NCI-H526 treated with DMSO at 0.1 percent for 48 hours (cell line): Measurements from ENCODE around the gene HOXD8.

Source experiments
- DNase-seq: peaks from one replicate; lab custom pipeline; 2025; lab: John Stamatoyannopoulos, UW

The HOXD8 gene

GRCh38 chr2:176159663-176160250 lies 30.3 kb downstream of the HOXD8 start:
- DNase-seq: peak; percentile 32

DNA sequence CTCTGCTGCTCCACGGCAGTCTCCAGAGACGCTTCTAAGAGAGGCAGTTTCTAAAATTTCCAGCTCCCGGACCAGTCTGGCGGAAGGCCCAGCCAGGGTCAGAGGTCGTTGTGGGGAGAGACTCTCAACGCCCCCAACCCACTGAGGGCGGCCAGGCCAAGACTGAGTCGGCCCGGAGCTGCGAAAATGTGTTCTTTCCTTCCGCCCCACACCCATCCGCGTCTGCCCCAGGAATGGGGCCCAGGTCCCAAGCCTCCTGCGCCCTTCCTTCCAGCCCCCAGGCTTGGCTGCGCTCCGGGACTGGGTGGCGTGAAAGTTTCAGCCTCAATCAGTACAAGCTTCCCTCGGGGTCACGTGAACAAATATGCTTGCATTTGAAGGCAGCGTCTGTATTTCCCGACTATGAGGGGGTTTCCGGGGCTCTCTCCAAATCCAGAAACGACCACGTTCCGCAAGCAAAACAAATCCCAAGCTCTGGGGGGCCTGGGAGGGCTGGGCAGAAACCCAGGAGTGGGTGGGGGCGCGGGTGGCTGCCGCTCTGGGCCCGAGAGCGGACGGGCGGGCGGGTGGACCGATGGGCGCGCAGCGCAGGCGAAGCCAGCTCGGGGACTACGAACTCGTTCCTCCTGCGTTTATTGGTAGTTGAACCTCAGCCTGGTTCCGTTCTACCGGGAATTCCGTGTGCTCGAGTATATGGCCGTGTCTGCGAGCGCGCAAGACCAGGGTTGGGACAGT lies 30.9 kb downstream of the HOXD8 start:
- peak; percentile 24 for DNase-seq

- DNase-seq: no peak
These were observed 31.7 kb downstream of the HOXD8 start for GRCh38 chr2:176160986-176161824.

DNA sequence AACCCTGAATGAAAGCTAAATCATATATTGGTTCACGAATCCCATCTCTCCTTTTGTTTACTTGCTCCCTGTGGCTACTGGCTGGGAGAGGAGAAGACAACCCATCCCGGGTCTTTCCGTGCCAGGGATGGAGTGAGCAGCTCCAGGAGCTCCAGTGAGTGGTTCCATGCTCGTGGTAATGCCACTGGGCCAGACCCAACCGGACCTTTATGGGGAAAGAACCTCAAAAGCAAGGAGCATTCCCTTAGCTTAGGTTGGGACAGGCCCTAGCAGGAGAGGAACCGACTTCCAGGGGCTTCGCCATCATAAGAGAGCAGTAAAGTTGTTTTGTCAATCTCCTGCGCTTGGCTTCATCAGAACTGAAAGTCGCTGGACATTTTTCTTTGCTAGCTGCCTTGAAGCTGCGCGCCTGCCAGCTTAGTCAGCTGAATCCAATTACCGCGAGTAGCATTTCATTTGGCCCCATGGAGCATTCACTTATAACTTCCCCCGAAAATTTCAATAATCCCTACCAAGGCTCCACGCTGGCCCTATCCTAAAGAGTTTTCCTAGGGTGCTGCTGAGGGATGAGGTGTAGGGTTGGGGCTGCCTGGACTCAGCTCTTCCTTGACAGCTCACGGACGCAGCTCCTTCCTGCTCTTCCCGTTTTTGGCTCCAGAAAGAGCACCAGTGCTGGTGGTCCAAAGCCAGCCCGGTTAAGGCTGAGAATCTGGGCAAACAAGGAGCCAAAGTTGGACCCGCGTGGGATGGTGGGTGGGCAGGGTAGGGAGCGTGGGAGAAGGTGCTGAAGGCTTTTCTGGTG lies 32.5 kb downstream of the HOXD8 start:
- no peak for DNase-seq

DNA sequence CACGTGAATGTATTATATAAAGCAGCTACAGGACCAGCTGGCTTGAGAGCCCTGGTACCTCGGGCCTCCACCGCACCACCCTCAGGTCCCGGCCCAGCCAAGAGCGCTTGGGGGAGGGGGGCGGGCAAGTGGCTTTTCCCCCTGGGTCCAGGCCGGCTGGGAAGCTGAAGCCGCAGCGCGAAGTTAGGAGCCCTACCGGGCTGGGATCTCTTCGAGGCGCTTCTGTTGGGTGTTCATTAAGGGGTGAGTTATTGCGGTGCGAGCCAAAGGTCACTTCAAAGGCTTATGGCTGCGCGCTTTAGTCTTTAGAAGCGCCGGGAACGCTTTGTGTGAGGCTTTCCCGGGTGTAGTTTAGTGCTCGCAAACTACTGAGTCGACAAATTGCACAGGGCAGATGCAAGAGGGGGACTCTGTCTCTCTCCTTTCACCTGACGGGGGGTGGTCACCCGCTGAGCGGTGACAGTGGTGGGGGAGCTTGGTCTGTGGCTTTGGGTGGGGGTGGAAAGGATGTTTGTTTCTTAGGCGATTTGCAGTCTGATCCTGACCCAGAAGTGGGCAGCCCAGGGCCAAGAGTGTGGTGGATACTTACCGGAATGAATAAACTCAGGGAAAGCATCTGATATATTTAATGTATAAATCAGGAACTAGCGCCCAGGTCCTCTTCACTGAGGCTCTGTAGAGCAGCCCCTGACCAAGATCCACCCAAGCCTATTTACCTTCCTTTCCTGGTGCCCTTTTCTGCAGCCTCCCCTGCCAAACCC lies 33.6 kb downstream of the HOXD8 start:
- DNase-seq: no peak

DNA sequence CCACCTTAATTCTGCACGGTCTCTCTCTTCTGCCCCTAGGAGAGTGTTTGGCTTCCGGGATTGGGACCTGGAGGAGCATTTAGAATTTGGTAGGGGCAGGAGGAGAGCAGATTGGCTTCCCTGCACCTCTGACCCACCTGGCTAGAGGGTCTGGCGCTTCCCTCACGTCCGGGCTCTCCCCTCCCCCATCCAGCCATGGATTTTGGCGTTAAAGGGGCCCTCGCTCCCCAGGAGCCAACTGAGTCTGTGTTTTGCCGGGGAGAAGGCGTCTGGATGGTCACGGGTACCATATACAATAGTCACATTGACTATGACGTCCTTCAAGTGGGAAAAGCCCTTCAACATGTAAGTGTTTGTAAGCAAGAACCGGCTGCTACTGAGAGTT lies 34.2 kb downstream of the HOXD8 start:
- DNase-seq: no peak

DNA sequence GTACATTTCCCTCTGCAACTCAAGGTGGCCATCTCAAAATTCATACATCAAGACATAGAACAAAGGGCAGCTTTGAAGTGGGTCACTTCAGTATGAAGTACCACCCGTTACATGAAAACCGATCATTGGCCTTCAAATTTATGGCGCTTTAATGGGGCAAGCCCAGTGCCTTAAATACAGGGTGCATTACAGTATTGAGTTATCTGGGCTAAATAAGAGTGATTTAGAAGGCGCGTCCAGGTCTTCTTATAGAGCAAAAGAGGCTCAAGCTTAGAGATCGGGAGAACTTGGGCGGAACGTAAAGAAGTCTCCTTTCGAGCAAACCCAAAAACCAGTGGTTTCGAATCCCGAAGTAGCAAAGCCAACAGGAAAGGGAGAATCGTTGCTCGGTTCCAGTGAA lies 34.7 kb downstream of the HOXD8 start:
- DNase-seq: no peak

- DNase-seq: no peak
These were observed 35.3 kb downstream of the HOXD8 start for GRCh38 chr2:176164611-176165369.

GRCh38 chr2:176165370-176166050 lies 36.0 kb downstream of the HOXD8 start:
- DNase-seq: no peak

- no peak for DNase-seq
These were observed 36.8 kb downstream of the HOXD8 start for GRCh38 chr2:176166272-176166671.

- DNase-seq: no peak
These were observed 37.9 kb downstream of the HOXD8 start for GRCh38 chr2:176167398-176167797.

DNA sequence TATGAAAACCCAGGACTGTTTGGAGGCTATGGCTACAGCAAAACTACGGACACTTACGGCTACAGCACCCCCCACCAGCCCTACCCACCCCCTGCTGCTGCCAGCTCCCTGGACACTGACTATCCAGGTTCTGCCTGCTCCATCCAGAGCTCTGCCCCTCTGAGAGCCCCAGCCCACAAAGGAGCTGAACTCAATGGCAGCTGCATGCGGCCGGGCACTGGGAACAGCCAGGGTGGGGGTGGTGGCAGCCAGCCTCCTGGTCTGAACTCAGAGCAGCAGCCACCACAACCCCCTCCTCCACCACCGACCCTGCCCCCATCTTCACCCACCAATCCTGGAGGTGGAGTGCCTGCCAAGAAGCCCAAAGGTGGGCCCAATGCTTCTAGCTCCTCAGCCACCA lies 39.7 kb downstream of the HOXD8 start:
- no peak for DNase-seq

DNA sequence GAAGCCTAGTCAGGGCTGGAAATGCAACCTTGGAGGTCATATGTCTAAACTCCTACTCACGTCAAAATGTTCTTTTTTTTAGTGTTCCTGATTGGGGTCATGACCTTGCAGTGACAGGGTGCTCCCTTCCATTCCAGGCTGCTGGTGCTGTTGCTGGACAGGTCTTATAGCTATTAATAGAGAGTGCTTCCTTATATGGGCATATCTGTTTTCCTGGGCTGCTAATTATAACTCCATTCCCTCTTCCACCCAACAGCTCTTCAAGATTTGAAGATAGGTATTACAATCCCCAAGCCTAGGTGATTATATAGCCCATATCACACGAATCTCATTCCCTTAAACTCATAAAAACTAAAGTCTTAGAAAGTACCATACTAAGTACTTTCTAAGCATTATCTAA lies 40.2 kb downstream of the HOXD8 start:
- no peak for DNase-seq

- DNase-seq: no peak
These were observed 41.2 kb downstream of the HOXD8 start for GRCh38 chr2:176170602-176171305.

- no peak for DNase-seq
These were observed 42.0 kb downstream of the HOXD8 start for GRCh38 chr2:176171351-176172006.

DNA sequence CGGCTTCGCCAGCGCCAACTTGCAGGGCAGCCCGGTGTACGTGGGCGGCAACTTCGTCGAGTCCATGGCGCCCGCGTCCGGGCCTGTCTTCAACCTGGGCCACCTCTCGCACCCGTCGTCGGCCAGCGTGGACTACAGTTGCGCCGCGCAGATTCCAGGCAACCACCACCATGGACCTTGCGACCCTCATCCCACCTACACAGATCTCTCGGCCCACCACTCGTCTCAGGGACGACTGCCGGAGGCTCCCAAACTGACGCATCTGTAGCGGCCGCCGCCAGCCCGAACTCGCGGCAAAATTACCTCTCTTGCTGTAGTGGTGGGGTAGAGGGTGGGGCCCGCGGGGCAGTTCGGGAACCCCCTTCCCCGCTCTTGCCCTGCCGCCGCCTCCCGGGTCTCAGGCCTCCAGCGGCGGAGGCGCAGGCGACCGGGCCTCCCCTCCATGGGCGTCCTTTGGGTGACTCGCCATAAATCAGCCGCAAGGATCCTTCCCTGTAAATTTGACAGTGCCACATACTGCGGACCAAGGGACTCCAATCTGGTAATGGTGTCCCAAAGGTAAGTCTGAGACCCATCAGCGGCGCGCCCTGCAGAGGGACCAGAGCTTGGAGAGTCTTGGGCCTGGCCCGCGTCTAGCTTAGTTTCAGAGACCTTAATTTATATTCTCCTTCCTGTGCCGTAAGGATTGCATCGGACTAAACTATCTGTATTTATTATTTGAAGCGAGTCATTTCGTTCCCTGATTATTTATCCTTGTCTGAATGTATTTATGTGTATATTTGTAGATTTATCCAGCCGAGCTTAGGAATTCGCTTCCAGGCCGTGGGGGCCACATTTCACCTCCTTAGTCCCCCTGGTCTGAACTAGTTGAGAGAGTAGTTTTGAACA lies 42.7 kb downstream of the HOXD8 start:
- peak; percentile 4 for DNase-seq

DNA sequence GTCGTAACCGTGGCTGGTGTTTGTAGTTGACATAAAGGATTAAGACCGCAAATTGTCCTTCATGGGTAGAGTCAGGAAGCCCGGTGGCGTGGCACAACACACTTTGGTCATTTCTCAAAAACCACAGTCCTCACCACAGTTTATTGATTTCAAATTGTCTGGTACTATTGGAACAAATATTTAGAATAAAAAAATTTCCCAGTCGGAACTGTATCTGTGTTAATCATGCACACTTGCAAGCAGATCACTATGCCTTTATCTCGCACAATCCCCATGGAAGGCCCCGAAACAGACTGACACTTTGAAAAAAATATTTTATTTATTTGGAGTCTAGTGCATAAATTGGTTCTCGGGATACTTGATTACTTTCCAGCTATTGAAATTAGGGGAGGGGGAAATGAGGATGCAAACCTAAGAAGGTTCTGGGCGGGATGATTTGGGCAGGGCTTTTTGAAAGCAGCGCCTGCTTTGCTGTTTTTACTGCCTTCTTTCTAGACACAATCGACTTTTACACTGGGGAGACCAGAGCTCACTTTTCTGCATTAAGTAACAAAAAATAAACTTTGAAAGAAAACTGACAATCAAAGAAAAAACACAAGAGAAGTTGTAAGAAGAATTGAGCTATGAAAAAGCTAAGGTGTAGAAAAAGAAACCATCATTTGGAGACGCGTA lies 43.5 kb downstream of the HOXD8 start:
- DNase-seq: no peak
